HCT116 (cell line): ENCODE results near the gene BMP7.

Experiments used
- CEBPB ChIP-seq: IDR thresholded peaks from 2 replicates; pipeline ENCODE4 v1.6.1; 2012; ENCODE audit warnings: low read depth
- EGR1 ChIP-seq: IDR thresholded peaks from 2 replicates; pipeline ENCODE4 v1.6.1; 2012; ENCODE audit warnings: low read depth
- EZH2 ChIP-seq: fragments of 200-600 bp; sonication (generic); IDR thresholded peaks from 2 replicates; pipeline ENCODE4 v1.6.1; 2017; ENCODE audit warnings: antibody characterized with exemption, mixed run types
- POLR2A ChIP-seq: IDR thresholded peaks from 2 replicates; pipeline ENCODE4 v1.7.0; 2011; ENCODE audit warnings: borderline replicate concordance; ENCODE audit not compliant: insufficient read depth, insufficient read length; ENCODE audit errors: extremely low read depth
- POLR2AphosphoS5 ChIP-seq: IDR thresholded peaks from 2 replicates; pipeline ENCODE4 v1.6.1; 2011; ENCODE audit warnings: mild to moderate bottlenecking, low read depth, low read length, moderate library complexity
- SIN3A ChIP-seq: IDR thresholded peaks from 2 replicates; pipeline ENCODE4 v1.6.1; 2012; ENCODE audit warnings: low read depth
- SP1 ChIP-seq: IDR thresholded peaks from 2 replicates; pipeline ENCODE4 v1.6.1; 2012; ENCODE audit warnings: low read depth
- ZNF274 ChIP-seq: fragments of 200-500 bp; sonication (Bioruptor generic); IDR thresholded peaks from 2 replicates; pipeline ENCODE4 v1.6.1; 2014; ENCODE audit warnings: mild to moderate bottlenecking, low read depth, low read length, inconsistent platforms
- TF ChIP-seq, protein P1 (sequence below), 3 experiments: fragments of 200-600 bp in 1 of 3; sonication (generic) in 1 of 3; IDR thresholded peaks in 2 of 3; conservative IDR thresholded peaks in 1 of 3; 2 replicates each; pipeline ENCODE4 v1.5.1; 2012 to 2017; ENCODE audit warnings: low read depth in 2 of 3, low read length in 2 of 3, antibody characterized with exemption in 1 of 3, borderline replicate concordance in 1 of 3, control low read depth in 1 of 3, mild to moderate bottlenecking in 1 of 3, mixed read lengths in 1 of 3, mixed run types in 1 of 3, moderate library complexity in 1 of 3; ENCODE audit not compliant: insufficient read depth in 1 of 3
- TF ChIP-seq, protein P2 (sequence below): IDR thresholded peaks from 2 replicates; pipeline ENCODE4 v1.6.1; 2012; ENCODE audit warnings: low read depth
- TF ChIP-seq, protein P3 (sequence below): IDR thresholded peaks from 2 replicates; pipeline ENCODE4 v1.6.1; 2012
- TF ChIP-seq, protein P4 (sequence below): IDR thresholded peaks from 2 replicates; pipeline ENCODE4 v1.6.1; 2012

DNA sequence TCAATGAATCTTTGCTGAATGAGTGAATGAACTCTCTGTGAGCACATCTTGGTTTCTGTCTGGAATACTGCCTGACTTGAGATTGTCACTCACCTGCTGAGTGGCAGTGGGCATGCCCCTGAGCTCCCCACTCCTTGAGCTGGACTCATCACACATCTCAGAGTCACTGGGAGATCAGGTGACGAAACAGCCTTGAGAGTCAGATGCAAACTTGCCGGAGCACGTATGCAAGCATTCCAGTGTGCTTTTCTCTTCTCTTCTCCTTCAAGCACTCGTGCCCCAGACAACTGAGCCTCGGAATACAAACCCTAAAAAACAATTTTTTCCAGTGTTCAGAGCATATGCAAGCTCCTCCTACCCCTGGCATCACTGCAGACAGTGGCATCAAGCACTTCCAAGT, 9.4 kb upstream of the BMP7 start:
- TF ChIP-seq CEBPB (no peak), POLR2AphosphoS5 (no peak), POLR2A (no peak), EGR1 (no peak), EZH2 (no peak), SP1 (no peak), SIN3A (no peak), ZNF274 (no peak)
- TF ChIP-seq, protein P1, sequence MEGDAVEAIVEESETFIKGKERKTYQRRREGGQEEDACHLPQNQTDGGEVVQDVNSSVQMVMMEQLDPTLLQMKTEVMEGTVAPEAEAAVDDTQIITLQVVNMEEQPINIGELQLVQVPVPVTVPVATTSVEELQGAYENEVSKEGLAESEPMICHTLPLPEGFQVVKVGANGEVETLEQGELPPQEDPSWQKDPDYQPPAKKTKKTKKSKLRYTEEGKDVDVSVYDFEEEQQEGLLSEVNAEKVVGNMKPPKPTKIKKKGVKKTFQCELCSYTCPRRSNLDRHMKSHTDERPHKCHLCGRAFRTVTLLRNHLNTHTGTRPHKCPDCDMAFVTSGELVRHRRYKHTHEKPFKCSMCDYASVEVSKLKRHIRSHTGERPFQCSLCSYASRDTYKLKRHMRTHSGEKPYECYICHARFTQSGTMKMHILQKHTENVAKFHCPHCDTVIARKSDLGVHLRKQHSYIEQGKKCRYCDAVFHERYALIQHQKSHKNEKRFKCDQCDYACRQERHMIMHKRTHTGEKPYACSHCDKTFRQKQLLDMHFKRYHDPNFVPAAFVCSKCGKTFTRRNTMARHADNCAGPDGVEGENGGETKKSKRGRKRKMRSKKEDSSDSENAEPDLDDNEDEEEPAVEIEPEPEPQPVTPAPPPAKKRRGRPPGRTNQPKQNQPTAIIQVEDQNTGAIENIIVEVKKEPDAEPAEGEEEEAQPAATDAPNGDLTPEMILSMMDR (IDR thresholded peaks at IDR 0.05 in 2 of 3, conservative IDR thresholded peaks at IDR 0.05 in 1 of 3; ENCODE audit: borderline replicate concordance in 1 of 3, insufficient read depth in 1 of 3, low read depth in 2 of 3, low read length in 2 of 3) = no peak
- TF ChIP-seq, protein P2, sequence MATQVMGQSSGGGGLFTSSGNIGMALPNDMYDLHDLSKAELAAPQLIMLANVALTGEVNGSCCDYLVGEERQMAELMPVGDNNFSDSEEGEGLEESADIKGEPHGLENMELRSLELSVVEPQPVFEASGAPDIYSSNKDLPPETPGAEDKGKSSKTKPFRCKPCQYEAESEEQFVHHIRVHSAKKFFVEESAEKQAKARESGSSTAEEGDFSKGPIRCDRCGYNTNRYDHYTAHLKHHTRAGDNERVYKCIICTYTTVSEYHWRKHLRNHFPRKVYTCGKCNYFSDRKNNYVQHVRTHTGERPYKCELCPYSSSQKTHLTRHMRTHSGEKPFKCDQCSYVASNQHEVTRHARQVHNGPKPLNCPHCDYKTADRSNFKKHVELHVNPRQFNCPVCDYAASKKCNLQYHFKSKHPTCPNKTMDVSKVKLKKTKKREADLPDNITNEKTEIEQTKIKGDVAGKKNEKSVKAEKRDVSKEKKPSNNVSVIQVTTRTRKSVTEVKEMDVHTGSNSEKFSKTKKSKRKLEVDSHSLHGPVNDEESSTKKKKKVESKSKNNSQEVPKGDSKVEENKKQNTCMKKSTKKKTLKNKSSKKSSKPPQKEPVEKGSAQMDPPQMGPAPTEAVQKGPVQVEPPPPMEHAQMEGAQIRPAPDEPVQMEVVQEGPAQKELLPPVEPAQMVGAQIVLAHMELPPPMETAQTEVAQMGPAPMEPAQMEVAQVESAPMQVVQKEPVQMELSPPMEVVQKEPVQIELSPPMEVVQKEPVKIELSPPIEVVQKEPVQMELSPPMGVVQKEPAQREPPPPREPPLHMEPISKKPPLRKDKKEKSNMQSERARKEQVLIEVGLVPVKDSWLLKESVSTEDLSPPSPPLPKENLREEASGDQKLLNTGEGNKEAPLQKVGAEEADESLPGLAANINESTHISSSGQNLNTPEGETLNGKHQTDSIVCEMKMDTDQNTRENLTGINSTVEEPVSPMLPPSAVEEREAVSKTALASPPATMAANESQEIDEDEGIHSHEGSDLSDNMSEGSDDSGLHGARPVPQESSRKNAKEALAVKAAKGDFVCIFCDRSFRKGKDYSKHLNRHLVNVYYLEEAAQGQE = no peak
- TF ChIP-seq, protein P3, sequence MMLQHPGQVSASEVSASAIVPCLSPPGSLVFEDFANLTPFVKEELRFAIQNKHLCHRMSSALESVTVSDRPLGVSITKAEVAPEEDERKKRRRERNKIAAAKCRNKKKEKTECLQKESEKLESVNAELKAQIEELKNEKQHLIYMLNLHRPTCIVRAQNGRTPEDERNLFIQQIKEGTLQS = no peak
- TF ChIP-seq, protein P4, sequence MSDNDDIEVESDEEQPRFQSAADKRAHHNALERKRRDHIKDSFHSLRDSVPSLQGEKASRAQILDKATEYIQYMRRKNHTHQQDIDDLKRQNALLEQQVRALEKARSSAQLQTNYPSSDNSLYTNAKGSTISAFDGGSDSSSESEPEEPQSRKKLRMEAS = no peak
